ENCODE data around the gene CARF.

DNA sequence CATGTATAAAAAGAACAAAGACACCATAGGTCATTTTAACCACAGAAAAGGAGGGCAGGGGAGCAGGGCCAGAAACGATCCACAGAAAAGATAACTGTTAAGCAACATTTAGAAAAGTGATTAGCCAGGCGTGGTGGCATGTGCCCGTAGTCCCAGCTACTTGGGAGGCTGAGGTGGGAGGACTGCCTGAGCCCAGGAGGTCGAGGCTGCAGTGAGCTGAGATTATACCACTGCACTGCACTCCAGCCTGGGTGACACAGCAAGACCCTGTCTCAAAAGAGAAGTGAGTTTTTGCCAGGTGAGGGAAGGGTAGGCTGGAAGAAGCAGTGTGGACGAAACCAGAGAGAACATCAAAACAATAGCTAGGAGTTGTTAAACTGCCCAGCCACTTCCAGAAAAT is 3.9 kb upstream of the CARF start:
- TF ChIP-seq, protein P1, sequence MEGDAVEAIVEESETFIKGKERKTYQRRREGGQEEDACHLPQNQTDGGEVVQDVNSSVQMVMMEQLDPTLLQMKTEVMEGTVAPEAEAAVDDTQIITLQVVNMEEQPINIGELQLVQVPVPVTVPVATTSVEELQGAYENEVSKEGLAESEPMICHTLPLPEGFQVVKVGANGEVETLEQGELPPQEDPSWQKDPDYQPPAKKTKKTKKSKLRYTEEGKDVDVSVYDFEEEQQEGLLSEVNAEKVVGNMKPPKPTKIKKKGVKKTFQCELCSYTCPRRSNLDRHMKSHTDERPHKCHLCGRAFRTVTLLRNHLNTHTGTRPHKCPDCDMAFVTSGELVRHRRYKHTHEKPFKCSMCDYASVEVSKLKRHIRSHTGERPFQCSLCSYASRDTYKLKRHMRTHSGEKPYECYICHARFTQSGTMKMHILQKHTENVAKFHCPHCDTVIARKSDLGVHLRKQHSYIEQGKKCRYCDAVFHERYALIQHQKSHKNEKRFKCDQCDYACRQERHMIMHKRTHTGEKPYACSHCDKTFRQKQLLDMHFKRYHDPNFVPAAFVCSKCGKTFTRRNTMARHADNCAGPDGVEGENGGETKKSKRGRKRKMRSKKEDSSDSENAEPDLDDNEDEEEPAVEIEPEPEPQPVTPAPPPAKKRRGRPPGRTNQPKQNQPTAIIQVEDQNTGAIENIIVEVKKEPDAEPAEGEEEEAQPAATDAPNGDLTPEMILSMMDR (IDR thresholded peaks at IDR 0.05; ENCODE audit: insufficient read depth, low read length, poor library complexity, severe bottlenecking), result no peak
- no peak for TF ChIP-seq EZH2phosphoT487 (conservative IDR thresholded peaks at IDR 0.05; ENCODE audit: low read length)
